Central memory CD4-positive, alpha-beta T cell (primary cell): ENCODE data around the gene KLF6.

ENCODE experiments used
- DNase-seq: peaks from one replicate; pipeline ENCODE4 v3.0.0; 2022
- total RNA-seq, 3 experiments: gene quantifications; one replicate each; lab custom pipeline; 2026; lab: John Stamatoyannopoulos, UW

KLF6 gene
- 233 to 1,862 (median 632) reads per million in 3 experiments for total RNA-seq

DNA sequence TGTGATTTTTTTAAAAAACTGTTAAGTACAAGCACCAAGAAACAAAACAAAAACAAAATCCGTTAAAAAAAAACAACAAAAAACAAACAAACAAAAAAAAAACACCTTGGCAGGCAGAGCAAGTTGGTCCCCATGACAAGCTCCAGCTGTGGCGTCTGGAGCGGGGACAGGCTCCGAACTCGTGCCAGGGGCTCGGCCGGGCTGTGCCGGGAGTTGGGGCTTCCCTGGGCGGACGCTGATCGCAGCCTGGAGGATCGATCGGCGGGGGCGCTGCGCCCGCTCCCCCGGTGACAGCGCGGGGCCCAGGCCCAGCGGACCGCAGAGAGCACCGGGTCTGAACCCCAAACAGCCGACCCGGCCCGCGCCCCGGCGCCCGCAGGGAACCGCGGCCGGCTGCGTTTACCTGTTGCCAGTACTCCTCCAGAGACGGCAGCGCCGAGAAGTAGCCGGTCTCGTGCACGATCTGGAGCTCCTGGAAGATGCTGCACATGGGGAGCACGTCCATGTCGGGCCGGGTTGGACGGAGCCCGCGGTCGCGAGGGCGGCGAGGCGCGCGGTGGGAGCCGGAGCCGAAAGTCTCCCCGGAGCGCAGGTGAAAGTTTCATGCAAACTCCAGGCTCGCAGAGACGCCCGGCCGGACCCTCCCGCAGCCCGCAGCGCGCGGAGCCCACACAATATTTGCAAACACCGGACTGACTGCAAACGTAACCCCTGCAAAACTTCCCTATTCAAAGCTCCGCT is at the start of gene KLF6:
KLF6 (minus strand) TSS at position 700 of the 741 bp plus-strand sequence; CDS start at position 505, 195 bp downstream.
- no peak for DNase-seq

DNA sequence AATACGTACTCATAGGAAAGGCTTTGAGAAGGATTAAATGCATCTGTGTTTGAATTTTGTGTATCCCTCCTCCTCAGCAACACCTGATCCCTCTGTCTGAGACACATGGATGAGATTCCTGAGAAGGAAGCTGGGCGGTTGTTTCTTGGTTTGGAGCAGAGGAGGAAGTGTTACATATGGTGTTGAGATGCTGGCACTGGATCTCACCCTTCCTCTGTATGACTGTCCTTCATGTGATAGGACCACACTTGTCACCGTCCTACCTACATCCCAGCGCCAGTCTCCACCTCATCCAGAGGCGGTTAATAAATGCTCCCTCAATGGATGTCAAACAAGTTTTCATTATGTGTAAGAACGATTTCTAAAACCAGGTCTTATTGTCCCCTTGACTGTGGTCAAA is 49.4 kb upstream of the KLF6 start:
- DNase-seq: no peak

DNA sequence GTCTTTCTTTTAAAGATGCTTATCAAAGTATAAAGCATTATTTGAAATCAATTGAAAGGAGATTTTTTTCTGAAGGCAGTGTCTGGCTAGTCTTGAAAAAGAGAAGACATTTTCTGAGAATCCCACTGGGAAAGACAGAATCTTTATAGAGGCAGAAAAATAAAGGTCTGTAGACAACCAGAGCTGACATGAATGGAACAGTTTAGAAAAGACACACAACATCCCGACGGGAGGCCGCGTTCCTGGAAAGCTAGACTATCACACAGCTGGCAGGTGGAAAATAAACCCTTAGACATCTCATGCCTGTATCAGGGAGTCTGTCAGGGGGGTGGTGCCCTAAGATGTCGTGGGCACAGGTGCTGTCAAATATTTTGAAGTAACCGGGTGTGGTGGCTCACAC is 48.0 kb upstream of the KLF6 start:
- DNase-seq: no peak

DNA sequence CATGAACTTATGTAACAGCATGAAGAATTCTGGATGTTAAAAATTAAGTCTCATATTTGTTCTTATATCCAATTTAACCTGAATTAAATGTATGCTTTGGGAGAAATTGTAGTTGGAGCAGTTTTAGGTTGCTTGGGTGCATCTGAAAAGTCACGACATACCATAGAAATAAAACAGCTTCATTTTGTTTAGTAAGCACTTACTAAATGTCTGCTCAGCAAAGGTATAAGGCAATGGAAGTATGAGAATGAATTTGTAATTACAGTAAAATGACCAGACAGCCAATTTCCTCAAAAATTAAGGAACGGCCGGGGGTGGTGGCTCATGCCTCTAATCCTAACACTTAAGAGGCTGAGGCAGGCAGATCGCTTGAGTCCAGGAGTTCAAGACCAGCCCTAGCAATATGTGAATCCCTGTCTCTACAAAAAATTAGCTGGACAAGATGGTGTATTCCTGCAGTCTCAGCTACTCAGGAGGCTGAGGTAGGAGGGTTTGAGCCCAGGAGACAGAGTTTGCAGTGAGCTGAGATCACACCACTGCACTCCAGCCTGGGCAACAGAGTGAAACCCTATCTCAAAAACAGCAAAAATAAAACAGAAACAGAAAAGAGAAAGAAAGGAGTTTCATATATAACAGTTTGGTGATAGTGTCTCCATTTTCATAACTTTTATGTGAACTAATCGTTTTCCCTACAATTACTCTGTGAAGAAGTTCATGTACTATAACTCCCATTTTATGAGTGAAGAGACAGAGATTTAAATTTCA is 47.2 kb upstream of the KLF6 start:
- DNase-seq: no peak

DNA sequence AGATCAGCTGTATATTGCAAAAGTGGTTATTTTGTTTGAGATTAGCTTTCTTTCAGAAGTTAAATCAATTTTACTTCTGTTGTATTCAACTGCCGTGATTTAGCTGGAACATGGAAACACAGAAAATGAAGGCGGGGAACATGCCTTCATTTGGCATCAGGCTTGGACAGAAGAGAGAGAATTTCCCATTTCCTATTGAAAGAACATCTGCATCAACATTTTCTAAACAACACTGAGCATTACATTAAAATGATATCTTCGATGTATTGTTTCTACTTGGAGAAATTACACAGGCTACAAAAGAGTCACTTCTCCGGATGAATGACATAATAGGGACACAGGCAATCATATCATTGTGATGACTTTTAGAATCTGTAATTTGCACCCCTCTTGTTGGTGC is 46.6 kb upstream of the KLF6 start:
- no peak for DNase-seq

- no peak for DNase-seq
Measured at GRCh38 chr10:3830946-3831345, 45.9 kb upstream of the KLF6 start.

- DNase-seq: no peak
Measured at GRCh38 chr10:3829156-3830050, 44.4 kb upstream of the KLF6 start.

DNA sequence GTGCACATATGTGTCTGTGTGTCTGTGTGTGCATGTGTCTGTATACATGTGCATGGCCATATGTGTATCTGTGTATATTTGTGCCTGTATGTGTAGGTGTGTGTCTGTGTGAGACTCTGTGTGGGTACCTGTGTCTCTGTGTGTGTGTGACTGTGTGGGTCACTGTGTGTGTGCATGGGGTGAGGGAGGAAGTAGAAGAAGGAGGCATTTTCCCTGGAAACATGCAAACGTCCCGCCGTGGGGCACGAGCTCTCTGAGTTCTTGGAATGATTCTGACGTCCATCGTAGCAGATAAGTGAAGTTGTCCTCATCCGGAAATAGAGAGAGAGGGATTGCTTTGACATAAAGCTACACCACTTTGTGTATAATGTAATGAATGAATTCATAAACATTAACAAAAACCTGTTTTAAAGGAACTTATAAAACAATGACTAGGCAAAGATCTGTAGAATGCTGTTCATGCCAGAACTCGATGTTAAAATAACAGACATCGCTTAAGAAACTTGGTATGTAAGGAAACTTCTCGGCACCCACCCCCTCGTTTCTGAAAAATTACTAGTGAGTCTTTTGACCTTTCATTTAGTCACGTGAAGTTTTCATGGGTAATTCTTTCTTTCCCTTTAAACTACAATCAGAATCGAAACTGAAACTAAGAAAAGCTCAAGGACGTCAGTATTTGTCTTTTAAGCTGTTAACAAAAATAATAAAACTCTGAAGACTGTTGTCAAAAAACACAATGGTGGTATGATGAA is 43.6 kb upstream of the KLF6 start:
- peak; percentile 56 for DNase-seq

DNA sequence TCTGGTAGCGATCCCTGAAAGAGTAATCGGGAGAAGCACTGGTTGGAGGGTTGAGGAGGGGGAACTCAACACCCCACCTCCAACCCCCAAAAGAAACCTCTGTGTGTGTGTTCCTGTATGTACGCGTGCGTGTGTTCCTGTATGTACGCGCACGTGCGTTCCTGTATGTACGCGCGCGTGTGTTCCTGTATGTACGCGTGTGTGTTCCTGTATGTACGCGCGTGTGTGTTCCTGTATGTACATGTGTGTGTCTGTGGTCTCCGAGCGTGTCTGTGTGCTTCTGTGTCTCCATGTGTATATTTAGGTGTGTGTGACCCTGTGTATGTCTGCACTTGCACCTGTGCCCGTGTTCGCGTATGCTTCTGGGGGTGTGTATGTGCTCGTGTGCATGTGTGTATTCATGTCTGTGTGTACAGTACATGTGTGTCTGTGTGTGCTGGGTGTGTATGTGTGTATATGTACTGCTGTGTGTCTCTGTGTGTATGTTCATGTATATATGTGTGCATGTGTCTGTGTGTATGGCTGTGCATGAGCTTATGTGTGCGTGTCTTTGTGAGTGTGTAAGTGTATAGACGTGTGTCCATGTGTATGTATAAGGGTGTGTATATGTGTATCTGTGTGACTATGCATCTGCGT is 42.9 kb upstream of the KLF6 start:
- DNase-seq: no peak

DNA sequence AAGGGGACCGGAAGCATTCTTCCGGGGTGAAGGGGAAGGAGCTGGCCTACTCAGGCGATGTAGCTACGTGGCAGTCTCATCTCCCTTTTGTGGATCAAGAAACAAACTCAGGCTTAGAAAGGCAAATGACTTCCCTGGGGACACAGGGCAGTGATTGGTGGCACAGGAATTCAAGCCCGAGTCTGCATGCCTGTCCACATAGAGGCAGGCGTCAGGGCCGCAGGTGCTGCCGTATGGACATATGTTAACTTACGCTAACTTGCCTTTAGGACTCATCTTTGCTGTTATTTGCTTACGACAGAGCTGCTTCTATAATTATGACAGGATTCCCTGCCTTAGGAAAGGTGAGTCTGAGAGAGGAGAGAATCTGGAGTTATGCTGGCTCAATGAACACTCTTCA is 42.3 kb upstream of the KLF6 start:
- DNase-seq: no peak

DNA sequence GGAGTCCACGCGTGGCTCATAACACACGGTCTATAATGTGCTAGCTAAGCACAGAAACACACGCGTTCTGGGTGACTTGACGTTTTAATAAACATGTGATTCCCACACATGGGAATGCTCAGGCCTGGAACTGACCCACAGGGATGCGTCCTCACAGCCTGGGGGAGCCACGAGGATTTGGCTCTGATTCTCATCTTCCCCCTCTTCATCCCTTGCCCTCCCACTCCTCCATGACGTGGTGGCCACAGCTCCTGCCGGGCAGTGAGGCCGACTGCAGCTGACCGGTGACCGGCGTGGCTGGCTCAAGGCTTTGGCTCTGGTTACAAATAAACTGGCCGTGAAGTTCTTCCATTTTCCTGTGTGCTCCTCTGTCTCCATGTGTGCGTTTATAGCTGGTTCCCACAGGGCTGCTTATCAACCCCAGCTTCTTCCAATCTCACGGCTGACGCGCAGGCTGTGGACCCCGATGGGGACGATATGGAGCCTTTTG is 40.9 kb upstream of the KLF6 start:
- DNase-seq: no peak

DNA sequence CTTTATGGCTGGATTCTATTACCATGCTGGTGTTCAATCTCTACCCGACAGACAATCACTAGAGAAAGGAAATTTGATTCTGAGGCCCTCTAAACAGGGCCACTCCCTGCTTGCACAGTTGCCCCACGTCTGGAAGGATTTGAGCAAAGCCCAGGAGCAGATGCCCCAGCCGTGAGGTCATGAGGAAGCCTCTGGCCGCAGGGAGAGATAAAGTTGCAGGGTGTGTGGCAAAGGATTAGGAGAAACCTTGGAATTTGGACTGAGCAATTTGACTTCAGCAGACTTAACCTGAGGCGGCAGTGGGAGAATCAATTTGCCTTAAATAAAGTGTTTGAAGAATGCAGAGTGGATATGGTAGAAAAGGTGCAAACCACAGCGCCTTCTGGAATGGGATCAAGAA is 40.2 kb upstream of the KLF6 start:
- DNase-seq: no peak

DNA sequence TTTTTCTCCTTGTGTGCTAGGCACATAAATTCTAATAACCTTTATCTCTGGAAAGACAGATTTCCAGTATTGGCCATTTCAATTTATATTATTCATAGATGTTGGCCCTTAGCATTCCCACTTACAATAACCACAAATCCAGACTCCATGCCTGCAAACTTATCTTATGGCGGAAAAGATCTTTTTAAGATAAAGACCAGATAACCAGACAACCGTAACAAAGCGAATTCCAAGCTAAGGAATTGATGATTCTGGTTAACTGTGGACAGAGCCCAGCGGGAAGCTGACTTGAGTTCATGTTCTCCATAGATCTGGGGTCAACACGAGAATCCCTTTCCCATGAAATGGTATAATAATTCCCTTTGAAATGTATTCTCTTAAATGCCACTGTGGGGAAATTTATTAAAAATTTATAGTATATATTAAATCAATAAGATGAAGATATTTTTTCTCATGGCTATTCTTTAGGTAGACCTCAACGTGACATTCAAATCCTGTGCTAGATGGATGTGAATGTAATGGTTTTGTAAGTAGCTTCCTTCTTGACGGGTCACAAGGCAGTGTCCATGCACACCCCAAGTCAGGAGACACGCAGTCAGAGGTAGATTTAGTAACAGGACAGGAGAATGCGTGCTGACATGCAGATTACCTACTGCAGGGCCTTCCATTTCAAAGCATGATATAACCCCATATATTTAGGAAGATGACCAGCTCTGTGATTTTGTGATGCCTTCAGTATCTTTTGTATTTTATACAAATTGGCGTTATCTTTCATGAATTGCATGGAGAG is 37.7 kb upstream of the KLF6 start:
- no peak for DNase-seq

DNA sequence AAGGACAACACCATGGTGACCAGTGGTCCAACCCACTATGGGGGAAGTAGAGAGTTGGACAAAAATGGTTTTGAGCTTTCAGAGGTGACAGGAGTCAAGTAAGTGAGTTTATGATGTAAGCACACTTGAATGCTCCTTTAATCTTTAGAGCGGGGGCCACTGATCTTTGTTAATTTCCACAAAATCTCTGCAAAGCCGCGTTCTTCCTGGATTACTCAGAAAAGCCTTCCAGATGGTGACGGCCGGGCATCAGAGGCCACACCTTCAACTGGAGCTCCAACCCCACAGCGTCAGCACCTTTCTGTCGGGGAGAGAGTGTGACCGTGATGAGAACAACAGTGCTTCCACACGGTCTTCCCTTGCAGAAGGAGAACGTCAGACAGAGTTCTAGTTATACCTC is 35.2 kb upstream of the KLF6 start:
- DNase-seq: no peak

GRCh38 chr10:3816995-3817394 is 32.0 kb upstream of the KLF6 start:
- no peak for DNase-seq

GRCh38 chr10:3814838-3815220 is 29.8 kb upstream of the KLF6 start:
- DNase-seq: no peak

DNA sequence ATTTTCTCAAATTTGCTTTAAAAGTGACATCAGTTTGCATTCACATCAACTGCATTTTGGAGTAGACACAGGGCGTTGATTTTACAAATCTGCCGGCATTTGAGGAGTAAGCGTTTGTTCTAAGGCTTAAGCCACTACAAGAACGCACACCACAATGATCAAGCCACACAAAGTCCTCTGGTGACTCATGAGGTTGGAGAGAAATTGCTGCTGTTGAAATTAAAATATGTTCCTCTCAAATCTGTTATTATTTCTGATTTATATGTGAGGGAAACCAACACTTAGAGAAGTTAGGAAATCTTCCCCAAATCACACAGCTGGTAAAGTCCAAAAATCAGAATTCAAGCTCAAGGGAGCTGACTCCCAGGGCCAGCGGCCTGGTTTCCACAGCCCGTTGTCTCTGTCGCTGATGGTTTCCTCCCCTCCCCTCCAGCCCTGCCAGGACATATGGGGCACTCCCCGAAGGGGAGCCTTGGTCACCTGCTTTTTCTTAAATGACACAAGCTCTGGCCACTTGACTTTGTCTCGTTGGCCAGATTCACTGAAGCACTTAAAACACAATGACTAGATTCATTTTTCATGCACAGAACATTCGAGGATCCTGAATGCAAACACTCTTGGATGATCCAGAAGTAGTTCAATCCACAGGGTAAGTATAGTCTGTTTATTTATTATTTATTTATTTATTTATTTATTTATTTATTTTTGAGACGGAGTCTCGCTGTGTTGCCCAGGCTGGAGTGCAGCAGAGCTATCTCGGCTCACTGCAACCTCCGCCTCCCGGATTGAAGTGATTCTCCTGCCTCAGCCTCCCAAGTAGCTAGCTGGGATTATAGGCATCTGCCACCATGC is 29.2 kb upstream of the KLF6 start:
- no peak for DNase-seq

DNA sequence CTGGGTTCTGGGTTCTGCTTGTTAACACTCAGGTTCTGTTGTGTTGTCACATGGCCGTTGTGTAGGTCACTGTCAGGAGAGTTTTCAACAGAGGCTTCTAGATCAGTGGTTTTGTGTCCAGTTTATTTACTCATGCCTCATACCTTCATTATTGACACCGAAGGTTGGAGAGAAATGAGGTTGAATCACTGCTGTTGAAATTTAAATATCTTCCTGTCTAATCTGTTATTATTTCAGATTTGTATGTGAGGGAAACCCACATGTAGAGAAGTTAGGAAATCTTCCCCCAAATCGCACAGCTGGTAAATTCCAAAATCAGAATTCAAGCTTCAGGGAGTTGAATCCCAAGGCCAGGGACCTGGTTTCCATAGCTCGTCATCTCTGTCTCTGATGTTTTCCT is 28.3 kb upstream of the KLF6 start:
- no peak for DNase-seq

DNA sequence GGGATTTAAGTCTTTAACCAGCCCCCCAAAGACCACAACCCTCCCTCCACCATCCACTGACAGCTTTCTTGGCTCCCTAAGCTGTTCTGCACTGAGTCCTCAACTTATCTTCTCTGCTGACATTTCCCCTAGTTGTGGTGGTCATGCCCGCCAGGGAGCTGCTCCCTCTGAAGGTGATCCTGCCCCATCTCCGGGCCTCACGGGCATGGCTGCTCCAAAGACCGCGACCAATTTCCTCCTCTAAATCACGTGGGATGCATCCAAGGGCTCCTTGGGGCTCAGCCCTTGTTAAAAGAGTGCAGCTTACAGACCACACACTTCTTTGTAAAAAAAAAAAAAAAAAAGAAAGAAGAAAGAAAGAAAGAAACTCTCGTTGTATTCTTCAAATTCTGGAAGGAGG is 27.1 kb upstream of the KLF6 start:
- no peak for DNase-seq

DNA sequence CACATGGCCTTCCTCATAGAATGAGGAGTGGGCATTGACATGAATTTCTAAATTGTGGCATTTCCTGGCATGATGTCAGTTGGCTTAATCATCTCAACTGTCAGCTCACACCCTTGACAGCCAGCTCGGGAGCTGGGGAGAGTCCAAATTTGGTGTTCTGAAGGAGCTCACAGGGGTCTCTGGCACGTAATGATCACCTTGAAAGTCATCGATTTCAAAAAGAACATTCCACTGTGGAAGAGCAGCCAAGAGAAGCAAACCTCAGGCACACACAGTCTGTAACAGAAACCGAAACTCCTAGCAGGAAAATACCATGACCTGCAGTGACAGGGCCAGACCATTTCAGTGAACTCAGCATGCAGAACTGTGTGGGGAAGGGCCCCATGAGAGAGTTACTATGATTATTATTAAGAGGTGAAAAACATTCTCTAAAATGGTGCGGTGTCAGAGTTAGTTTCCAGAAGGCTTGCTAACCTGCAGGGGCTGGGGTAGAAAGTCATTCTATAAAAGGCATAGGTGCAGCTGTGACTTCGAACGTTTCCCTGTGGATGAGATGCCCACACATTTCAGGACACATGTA is 26.4 kb upstream of the KLF6 start:
- peak; percentile 54 for DNase-seq
